ENCODE results near the gene MPV17L2. TPM values are rescaled to one million over a fixed set of nuclear protein-coding genes. Genes with fewer than 3 reads are reported as not detected.

MPV17L2 gene
- total and polyA plus RNA-seq, 2 of the 4 experiments (the other 2 are of a cell fraction) = 7.2 to 19.5 TPM

DNA sequence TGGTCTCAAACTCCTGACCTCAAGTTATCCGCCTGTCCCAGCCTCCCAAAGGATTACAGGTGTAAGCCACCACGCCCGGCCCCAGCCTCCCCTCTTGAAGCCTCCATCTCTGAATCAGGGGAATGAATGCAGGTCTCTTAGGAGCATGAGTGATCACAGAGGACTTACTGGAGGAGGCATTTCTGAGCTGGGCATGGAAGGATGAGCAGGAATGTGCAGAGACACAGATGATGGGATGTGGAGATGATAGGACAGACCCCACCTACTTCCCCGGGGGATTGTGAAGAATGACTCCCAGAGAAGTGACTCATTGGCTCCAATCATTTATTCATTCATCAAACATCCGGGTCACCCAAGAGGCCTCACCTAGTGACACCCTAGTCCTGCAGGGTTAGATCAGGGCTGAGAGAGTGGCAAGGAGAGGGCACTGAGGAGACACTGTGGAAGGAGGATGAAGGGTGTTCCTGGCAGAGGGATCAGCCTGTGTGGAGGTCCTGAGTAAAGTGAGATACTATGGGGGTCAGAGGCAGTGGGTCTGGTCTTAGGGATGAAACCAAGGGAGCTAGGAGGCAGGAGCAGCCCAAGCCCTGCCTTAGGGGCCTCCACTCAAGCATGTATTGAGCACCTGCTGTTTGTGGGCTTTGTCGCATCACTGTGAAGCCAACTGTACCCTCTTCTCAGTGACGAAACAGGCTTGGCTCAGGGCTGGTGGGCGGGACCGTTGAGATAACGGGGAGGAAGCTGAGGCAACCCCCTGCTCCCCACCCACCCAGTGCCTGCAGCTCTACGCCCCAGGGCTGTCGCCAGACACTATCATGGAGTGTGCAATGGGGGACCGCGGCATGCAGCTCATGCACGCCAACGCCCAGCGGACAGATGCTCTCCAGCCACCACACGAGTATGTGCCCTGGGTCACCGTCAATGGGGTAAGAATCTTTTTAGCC lies 16.4 kb upstream of the MPV17L2 start (continued):
- TF ChIP-seq, protein P1, sequence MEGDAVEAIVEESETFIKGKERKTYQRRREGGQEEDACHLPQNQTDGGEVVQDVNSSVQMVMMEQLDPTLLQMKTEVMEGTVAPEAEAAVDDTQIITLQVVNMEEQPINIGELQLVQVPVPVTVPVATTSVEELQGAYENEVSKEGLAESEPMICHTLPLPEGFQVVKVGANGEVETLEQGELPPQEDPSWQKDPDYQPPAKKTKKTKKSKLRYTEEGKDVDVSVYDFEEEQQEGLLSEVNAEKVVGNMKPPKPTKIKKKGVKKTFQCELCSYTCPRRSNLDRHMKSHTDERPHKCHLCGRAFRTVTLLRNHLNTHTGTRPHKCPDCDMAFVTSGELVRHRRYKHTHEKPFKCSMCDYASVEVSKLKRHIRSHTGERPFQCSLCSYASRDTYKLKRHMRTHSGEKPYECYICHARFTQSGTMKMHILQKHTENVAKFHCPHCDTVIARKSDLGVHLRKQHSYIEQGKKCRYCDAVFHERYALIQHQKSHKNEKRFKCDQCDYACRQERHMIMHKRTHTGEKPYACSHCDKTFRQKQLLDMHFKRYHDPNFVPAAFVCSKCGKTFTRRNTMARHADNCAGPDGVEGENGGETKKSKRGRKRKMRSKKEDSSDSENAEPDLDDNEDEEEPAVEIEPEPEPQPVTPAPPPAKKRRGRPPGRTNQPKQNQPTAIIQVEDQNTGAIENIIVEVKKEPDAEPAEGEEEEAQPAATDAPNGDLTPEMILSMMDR (conservative IDR thresholded peaks at IDR 0.05; ENCODE audit: low read depth, low read length) = no peak

- BruUV-seq (replicated peaks) = no TSS peak
- H2AK9ac ChIP-seq (replicated peaks; ENCODE audit: low read depth, low read length, poor library complexity) = no peak overlapping the region
- no peaks in the 10 kb centered on the region for H3K9me3 ChIP-seq (ENCODE audit: control insufficient read depth, insufficient read depth, low read length)
- H3K27me3 ChIP-seq (ENCODE audit: control insufficient read depth, insufficient read depth, low read length) = peaks cover 8% of the 10 kb centered on the region
- no peak overlapping the region for H3K4me3 ChIP-seq (ENCODE audit: insufficient read depth, low read depth, low read length)
- H2AK5ac ChIP-seq (ENCODE audit: low read depth, low read length) = no peak overlapping the region
- H3K27ac ChIP-seq (ENCODE audit: insufficient read depth, low read length) = no peak overlapping the region
- in situ Hi-C loops (cut with MboI; ENCODE audit: low sequenced_read_pairs) = no loop called here
- no peak overlapping the region for H3K4ac ChIP-seq (ENCODE audit: low read depth, low read length)
- no peak for TF ChIP-seq POLR2A (IDR thresholded peaks at IDR 0.05; ENCODE audit: low read depth, low read length)
- TF ChIP-seq MAZ (IDR thresholded peaks at IDR 0.05; ENCODE audit: borderline replicate concordance, low read depth, low read length) = no peak
- TF ChIP-seq FOS (IDR thresholded peaks at IDR 0.05; ENCODE audit: low read depth, low read length) = no peak
- H3K79me1 ChIP-seq (ENCODE audit: low read depth in 1 of 2, low read length in 2 of 2) = no peaks in the 10 kb centered on the region
- dilution Hi-C loops (cut with HindIII; ENCODE audit: low sequenced_read_pairs, unreplicated experiment) = no loop called here
- H3K18ac ChIP-seq (ENCODE audit: low read depth, low read length) = no peak overlapping the region
- H3K23ac ChIP-seq (ENCODE audit: low read depth, low read length) = no peak overlapping the region
- no peaks in the 10 kb centered on the region for H3K4me1 ChIP-seq (ENCODE audit: control insufficient read depth, insufficient read depth, low read length)
- no peak overlapping the region for H4K91ac ChIP-seq (ENCODE audit: insufficient read depth, low read depth, low read length)
- H3K9ac ChIP-seq (ENCODE audit: low read depth, low read length) = no peak overlapping the region
- ChIA-PET POLR2A (ENCODE audit: unreplicated experiment) (no interaction called here), CTCF (no interaction called here)
- no peak overlapping the region for H3K14ac ChIP-seq (replicated peaks; ENCODE audit: low read depth, low read length)
- no peak overlapping the region for H3K56ac ChIP-seq (ENCODE audit: extremely low read depth, insufficient read depth, low read length)
- H3K9me1 ChIP-seq (ENCODE audit: insufficient read depth, low read length) = 0 out of 2 replicates have a peak, but pooled peaks cover 3% of the 10 kb centered on the region
- intact Hi-C loops (cut with micrococcal nuclease) = no loop called here
- H3K36me3 ChIP-seq (ENCODE audit: control insufficient read depth, insufficient read depth, low read length) = no peaks in the 10 kb centered on the region
- H4K5ac ChIP-seq (ENCODE audit: low read depth, low read length) = no peak overlapping the region
- H2AFZ ChIP-seq (replicated peaks; ENCODE audit: low read length, poor library complexity) = no peak overlapping the region
- DNase-seq (no peak), ATAC-seq (ENCODE audit: low read depth) (no peak)
- no peak overlapping the region for H2BK5ac ChIP-seq (ENCODE audit: low read depth, low read length, poor library complexity, severe bottlenecking)
- H2BK120ac ChIP-seq (ENCODE audit: low read depth, low read length) = no peak overlapping the region
- H4K8ac ChIP-seq (ENCODE audit: low read depth in 2 of 2, low read length in 2 of 2) = no peak overlapping the region
- H4K20me1 ChIP-seq (ENCODE audit: insufficient read depth, low read length) = no peaks in the 10 kb centered on the region
- no peak overlapping the region for H2BK20ac ChIP-seq (ENCODE audit: low read depth, low read length)
- H3K4me2 ChIP-seq (ENCODE audit: low read depth, low read length) = no peak overlapping the region
- WGBS, 2 experiments (ENCODE audit: extremely low coverage in 2 of 2, insufficient read length in 1 of 2) = no CpG with 5 or more reads among the region's 5 CpGs
- H2BK15ac ChIP-seq (ENCODE audit: low read depth, low read length) = no peak overlapping the region
These were observed 13.1 kb upstream of the MPV17L2 start for GRCh38 chr19:18179957-18180356.

All from IMR-90 (cell line).